OCI-LY1 (cell line): ENCODE data around the gene FRMD6.

Experiments
- H2AFZ ChIP-seq: fragments of 200-600 bp; sonication (generic), shearing (Covaris generic); 2 replicates; pipeline ENCODE4 v1.6.0; 2014; ENCODE audit warnings: antibody characterized with exemption, mild to moderate bottlenecking, low read length
- H3F3A ChIP-seq: fragments of 200-600 bp; sonication (generic), shearing (Covaris generic); 2 replicates; pipeline ENCODE4 v1.6.0; 2014; ENCODE audit warnings: mild to moderate bottlenecking, antibody characterized with exemption, low read length, moderate library complexity; ENCODE audit not compliant: insufficient read depth
- H3K27ac ChIP-seq: fragments of 200-600 bp; sonication (generic); 2 replicates; pipeline ENCODE4 v1.5.1; 2014; ENCODE audit warnings: low read length, mixed run types, mild to moderate bottlenecking, low read depth; ENCODE audit not compliant: poor library complexity, severe bottlenecking
- H3K27me3 ChIP-seq: fragments of 200-600 bp; sonication (generic); 2 replicates; pipeline ENCODE4 v1.6.0; 2014; ENCODE audit warnings: antibody characterized with exemption, mild to moderate bottlenecking, low read length, moderate library complexity; ENCODE audit not compliant: insufficient read depth
- H3K36me3 ChIP-seq: fragments of 200-600 bp; sonication (generic); 2 replicates; pipeline ENCODE4 v1.6.1; 2014; ENCODE audit warnings: mild to moderate bottlenecking, antibody characterized with exemption, low read length, moderate library complexity, mixed read lengths; ENCODE audit not compliant: insufficient read depth
- H3K4me1 ChIP-seq: fragments of 200-600 bp; sonication (generic); 2 replicates; pipeline ENCODE4 v1.5.1; 2014; ENCODE audit warnings: mild to moderate bottlenecking, low read length, moderate library complexity; ENCODE audit not compliant: insufficient read depth, severe bottlenecking
- H3K4me2 ChIP-seq: fragments of 200-600 bp; sonication (generic), shearing (Covaris generic); 2 replicates; pipeline ENCODE4 v1.6.1; 2014; ENCODE audit warnings: low read length
- H3K4me3 ChIP-seq: fragments of 200-600 bp; sonication (generic); 2 replicates; pipeline ENCODE4 v1.5.1; 2014; ENCODE audit warnings: low read length, low read depth, mild to moderate bottlenecking, mixed read lengths; ENCODE audit not compliant: poor library complexity, severe bottlenecking
- H3K79me2 ChIP-seq: fragments of 200-600 bp; shearing (Covaris generic); 2 replicates; pipeline ENCODE4 v1.6.1; 2016; ENCODE audit warnings: mixed run types, low read length, mixed read lengths; ENCODE audit not compliant: insufficient read depth
- H3K9ac ChIP-seq: fragments of 200-600 bp; sonication (generic), shearing (Covaris generic); 2 replicates; pipeline ENCODE4 v1.6.1; 2014; ENCODE audit warnings: mild to moderate bottlenecking, low read length, mixed read lengths
- H3K9me2 ChIP-seq: fragments of 200-600 bp; sonication (generic), shearing (Covaris generic); 2 replicates; pipeline ENCODE4 v1.6.1; 2014; ENCODE audit warnings: low read depth, mild to moderate bottlenecking, low read length, mixed read lengths
- H3K9me3 ChIP-seq: fragments of 200-600 bp; shearing (Covaris generic); 2 replicates; pipeline ENCODE4 v1.6.1; 2014; ENCODE audit warnings: low read length, mixed read lengths
- H4K20me1 ChIP-seq: fragments of 200-600 bp; sonication (generic), shearing (Covaris generic); 2 replicates; pipeline ENCODE4 v1.6.0; 2016; ENCODE audit warnings: mild to moderate bottlenecking, low read length; ENCODE audit not compliant: insufficient read depth
- CTCF ChIP-seq: fragments of 200-600 bp; sonication (generic), shearing (Covaris generic); IDR thresholded peaks from 2 replicates; pipeline ENCODE4 v1.5.1; 2017; ENCODE audit warnings: mild to moderate bottlenecking, antibody characterized with exemption, low read length, moderate library complexity, mixed read lengths
- EZH2 ChIP-seq: fragments of 200-600 bp; sonication (generic), shearing (Covaris generic); IDR thresholded peaks from 2 replicates; pipeline ENCODE4 v1.8.0; 2017; ENCODE audit warnings: borderline replicate concordance, mixed run types, mild to moderate bottlenecking, antibody characterized with exemption, low read length, moderate library complexity, mixed read lengths

FRMD6 gene

GRCh38 chr14:51643140-51643539 is 8.6 kb upstream of the FRMD6 start:
- Histone ChIP-seq H3K27ac (no peak overlapping the region), H3K9ac (no peak overlapping the region), H3F3A (no peaks in the 10 kb centered on the region), H3K4me2 (no peak overlapping the region), H3K4me3 (no peak overlapping the region), H3K9me2 (no peaks in the 10 kb centered on the region), H3K79me2 (no peaks in the 10 kb centered on the region), H3K36me3 (no peaks in the 10 kb centered on the region), H3K27me3 (no peaks in the 10 kb centered on the region), H3K4me1 (no peaks in the 10 kb centered on the region), H4K20me1 (no peaks in the 10 kb centered on the region), H3K9me3 (no peaks in the 10 kb centered on the region), H2AFZ (no peak overlapping the region)
- TF ChIP-seq CTCF, result no peak
- TF ChIP-seq EZH2, result no peak

- Histone ChIP-seq H3K27ac (no peak overlapping the region), H2AFZ (no peak overlapping the region), H3K9ac (no peak overlapping the region), H3K27me3 (no peaks in the 10 kb centered on the region), H4K20me1 (no peaks in the 10 kb centered on the region), H3K4me2 (no peak overlapping the region), H3K4me1 (no peaks in the 10 kb centered on the region), H3K79me2 (no peaks in the 10 kb centered on the region), H3K4me3 (no peak overlapping the region), H3K9me3 (no peaks in the 10 kb centered on the region), H3K36me3 (no peaks in the 10 kb centered on the region), H3K9me2 (no peaks in the 10 kb centered on the region), H3F3A (no peaks in the 10 kb centered on the region)
- TF ChIP-seq EZH2 (no peak), CTCF (no peak)
Measured at GRCh38 chr14:51644217-51644933, 7.3 kb upstream of the FRMD6 start.

- H3K4me2 ChIP-seq, result no peak overlapping the region
Measured at GRCh38 chr14:51648296-51648695, 3.4 kb upstream of the FRMD6 start.

More at GRCh38 chr14:51648296-51648695, 3.4 kb upstream of the FRMD6 start:
- Histone ChIP-seq H3F3A (no peaks in the 10 kb centered on the region), H3K9me3 (no peaks in the 10 kb centered on the region), H3K79me2 (no peaks in the 10 kb centered on the region), H3K4me3 (no peak overlapping the region), H3K27ac (no peak overlapping the region), H3K36me3 (no peaks in the 10 kb centered on the region), H3K27me3 (no peaks in the 10 kb centered on the region), H3K9me2 (no peaks in the 10 kb centered on the region), H3K9ac (no peak overlapping the region), H2AFZ (no peak overlapping the region), H4K20me1 (no peaks in the 10 kb centered on the region), H3K4me1 (peaks cover 15% of the 10 kb centered on the region)
- TF ChIP-seq EZH2 (no peak), CTCF (no peak)
